GM19324 (cell line): ENCODE results near the gene ETFBKMT.
A peak's percentile ranks its signal among the peaks of the same experiment; 100 is the strongest.
"Not testable (repeated sequence)": the region's sequence is repeated elsewhere in the genome, so short reads cannot be mapped to it uniquely, and the experiment has no call there.

ENCODE experiments used
- ATAC-seq: cut with Tn5 transposase; IDR thresholded peaks from one replicate; pipeline ENCODE4 v1.9.1; 2021; ENCODE audit warnings: mild to moderate bottlenecking, moderate library complexity; ENCODE audit not compliant: unreplicated experiment, low FRiP score

Gene ETFBKMT

GRCh38 chr12:31651893-31652521 lies 7.5 kb upstream of the ETFBKMT start:
- no peak for ATAC-seq

GRCh38 chr12:31655208-31655607 lies 4.3 kb upstream of the ETFBKMT start:
- ATAC-seq: no peak

GRCh38 chr12:31655792-31656191 lies 3.7 kb upstream of the ETFBKMT start:
- no peak for ATAC-seq

GRCh38 chr12:31658471-31659086 lies 909 bp upstream of the ETFBKMT start:
- ATAC-seq: no peak

- ATAC-seq: no peak
Observed at GRCh38 chr12:31662176-31662849, 2.8 kb downstream of the ETFBKMT start.

GRCh38 chr12:31663576-31663975 lies 4.1 kb downstream of the ETFBKMT start:
- no peak for ATAC-seq

GRCh38 chr12:31664038-31664437 lies 4.5 kb downstream of the ETFBKMT start:
- ATAC-seq: no peak

- no peak for ATAC-seq
Observed at GRCh38 chr12:31669020-31669419, 9.5 kb downstream of the ETFBKMT start.

- ATAC-seq: not testable (repeated sequence)
Observed at GRCh38 chr12:31669582-31669981, 10.1 kb downstream of the ETFBKMT start.

- no peak for ATAC-seq
Observed at GRCh38 chr12:31672521-31672920, 13.0 kb downstream of the ETFBKMT start.

- ATAC-seq: peak; percentile 83
Observed at GRCh38 chr12:31682136-31682962, 22.9 kb downstream of the ETFBKMT start.

- ATAC-seq: no peak
Observed at GRCh38 chr12:31685801-31686200, 26.3 kb downstream of the ETFBKMT start.

GRCh38 chr12:31687101-31687527 lies 27.6 kb downstream of the ETFBKMT start:
- peak; percentile 57 for ATAC-seq

- ATAC-seq: not testable (repeated sequence)
Observed at GRCh38 chr12:31689921-31690320, 30.4 kb downstream of the ETFBKMT start.

- no peak for ATAC-seq
Observed at GRCh38 chr12:31702047-31702446, 42.6 kb downstream of the ETFBKMT start.

- ATAC-seq: no peak
Observed at GRCh38 chr12:31705621-31706020, 46.1 kb downstream of the ETFBKMT start.

GRCh38 chr12:31708118-31708517 lies 48.6 kb downstream of the ETFBKMT start:
- ATAC-seq: not testable (repeated sequence)

- ATAC-seq: no peak
Observed at GRCh38 chr12:31710021-31710818, 50.7 kb downstream of the ETFBKMT start.

GRCh38 chr12:31712877-31713276 lies 53.4 kb downstream of the ETFBKMT start:
- no peak for ATAC-seq
